AG09309 (cell line): ENCODE measurements around the gene PRR35.
A peak's percentile ranks its signal among the peaks of the same experiment; 100 is the strongest.

Source experiments
- DNase-seq: peaks from one replicate; pipeline ENCODE4 v3.0.0-alpha.2; 2010; ENCODE audit warnings: low read depth
- H3K4me3 ChIP-seq: 2 replicates; pipeline ENCODE4 v1.5.1; 2011; ENCODE audit warnings: mild to moderate bottlenecking, low read depth, low read length, moderate library complexity; ENCODE audit not compliant: control insufficient read depth
- CTCF ChIP-seq: IDR thresholded peaks from 2 replicates; pipeline ENCODE4 v1.5.1; 2011; ENCODE audit warnings: mild to moderate bottlenecking, low read depth, low read length, inconsistent platforms; ENCODE audit not compliant: insufficient read depth, control insufficient read depth; ENCODE audit errors: missing control alignments

The PRR35 gene

GRCh38 chr16:523097-523741 lies 37.0 kb upstream of the PRR35 start:
- no peak for DNase-seq
- no peak for TF ChIP-seq CTCF
- H3K4me3 ChIP-seq, result no peak overlapping the region

- DNase-seq, result no peak
- H3K4me3 ChIP-seq, result no peak overlapping the region
- no peak for TF ChIP-seq CTCF
Observed at GRCh38 chr16:524274-525040, 35.7 kb upstream of the PRR35 start.

GRCh38 chr16:525123-525519 lies 35.1 kb upstream of the PRR35 start:
- no peak for DNase-seq
- no peak overlapping the region for H3K4me3 ChIP-seq
- no peak for TF ChIP-seq CTCF

GRCh38 chr16:525520-526180 lies 34.5 kb upstream of the PRR35 start:
- peak; percentile 61 for DNase-seq
- peak overlapping the region; percentile 91 for H3K4me3 ChIP-seq
- no peak for TF ChIP-seq CTCF

GRCh38 chr16:526181-527014 lies 33.8 kb upstream of the PRR35 start:
- DNase-seq, result no peak
- no peak for TF ChIP-seq CTCF
- H3K4me3 ChIP-seq, result peak overlapping the region; percentile 91

- TF ChIP-seq CTCF, result peak; percentile 3
- peak; percentile 44 for DNase-seq
- peak within 1 kb of the TSS; percentile 91 for H3K4me3 ChIP-seq
Observed at GRCh38 chr16:527015-527903, 32.9 kb upstream of the PRR35 start, which contains the start of gene CAPN15. Gene CAPN15 (plus strand): TSS chr16:527712. CDS start chr16:546839, 19,127 bp downstream.
